Kidney epithelial cell (primary cell): ENCODE data around the gene PCBP3. TPM values are rescaled to one million over a fixed set of nuclear protein-coding genes. Genes with fewer than 3 reads are reported as not detected.

Source experiments
- DNase-seq: peaks from one replicate; pipeline ENCODE4 v3.0.0-alpha.2; 2010; ENCODE audit warnings: low read depth
- H3K27me3 ChIP-seq: 2 replicates; pipeline ENCODE4 v1.6.0; 2011; ENCODE audit warnings: low read length; ENCODE audit not compliant: control insufficient read depth, insufficient read depth
- H3K36me3 ChIP-seq: 2 replicates; pipeline ENCODE4 v1.5.1; 2011; ENCODE audit warnings: low read length; ENCODE audit not compliant: control insufficient read depth, insufficient read depth
- H3K4me3 ChIP-seq: 2 replicates; pipeline ENCODE4 v1.5.1; 2011; ENCODE audit warnings: low read depth, mild to moderate bottlenecking, control low read depth, low read length
- total RNA-seq: library from RNA; depleted of rRNA; stranded (reverse); fragments of >200 nt; gene quantifications from 2 replicates; pipeline ENCODE4 v1.2.3, GENCODE V29; 2015
- TF ChIP-seq, protein P1 (sequence below): IDR thresholded peaks from 2 replicates; pipeline ENCODE4 v1.5.1; 2011; ENCODE audit warnings: mild to moderate bottlenecking, moderate library complexity, low read length, control low read depth, inconsistent platforms; ENCODE audit not compliant: insufficient read depth, poor library complexity, severe bottlenecking

The PCBP3 gene
- total RNA-seq, 1 donor from 2014 or later: 1.3 TPM

DNA sequence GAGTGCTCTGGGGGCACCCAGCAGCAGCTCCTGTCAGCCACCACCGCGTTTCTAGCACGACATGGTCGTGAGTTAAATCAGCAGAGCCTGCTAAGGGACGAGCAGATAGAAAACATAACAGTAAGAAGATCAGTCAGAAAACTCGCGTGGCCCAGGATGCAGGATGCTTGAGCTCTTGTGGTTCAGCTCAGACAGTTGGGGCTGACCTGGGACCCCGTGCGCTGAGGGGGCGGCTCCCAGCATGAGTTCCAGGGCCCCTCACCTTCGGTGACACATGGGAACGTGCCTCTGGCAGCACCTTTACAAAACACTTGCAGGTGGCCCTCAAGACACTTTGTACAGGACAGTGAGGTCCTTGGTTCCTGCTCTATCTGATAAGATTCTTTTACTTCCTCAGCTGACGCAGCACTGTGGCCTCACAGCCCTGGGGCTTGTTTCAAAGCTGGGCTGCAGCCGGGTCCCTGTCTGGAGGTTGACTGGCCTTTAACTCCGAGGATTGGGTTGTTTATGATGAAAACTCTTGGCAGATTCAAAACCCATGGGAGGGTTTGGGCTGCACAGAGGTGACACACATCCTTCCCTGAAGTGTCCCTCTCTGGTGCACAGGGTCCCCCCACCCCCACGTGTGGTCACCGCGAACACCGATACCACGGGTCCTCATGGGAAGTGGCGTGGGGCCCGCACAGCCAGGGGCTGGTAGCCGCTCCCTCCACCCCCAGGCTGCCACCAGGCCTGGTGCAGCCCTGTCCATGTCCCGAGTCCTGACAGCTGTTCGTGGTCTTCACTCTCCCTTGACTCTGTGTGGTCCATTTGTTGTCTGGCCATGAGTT lies 272.7 kb downstream of the PCBP3 start:
- TF ChIP-seq, protein P1, sequence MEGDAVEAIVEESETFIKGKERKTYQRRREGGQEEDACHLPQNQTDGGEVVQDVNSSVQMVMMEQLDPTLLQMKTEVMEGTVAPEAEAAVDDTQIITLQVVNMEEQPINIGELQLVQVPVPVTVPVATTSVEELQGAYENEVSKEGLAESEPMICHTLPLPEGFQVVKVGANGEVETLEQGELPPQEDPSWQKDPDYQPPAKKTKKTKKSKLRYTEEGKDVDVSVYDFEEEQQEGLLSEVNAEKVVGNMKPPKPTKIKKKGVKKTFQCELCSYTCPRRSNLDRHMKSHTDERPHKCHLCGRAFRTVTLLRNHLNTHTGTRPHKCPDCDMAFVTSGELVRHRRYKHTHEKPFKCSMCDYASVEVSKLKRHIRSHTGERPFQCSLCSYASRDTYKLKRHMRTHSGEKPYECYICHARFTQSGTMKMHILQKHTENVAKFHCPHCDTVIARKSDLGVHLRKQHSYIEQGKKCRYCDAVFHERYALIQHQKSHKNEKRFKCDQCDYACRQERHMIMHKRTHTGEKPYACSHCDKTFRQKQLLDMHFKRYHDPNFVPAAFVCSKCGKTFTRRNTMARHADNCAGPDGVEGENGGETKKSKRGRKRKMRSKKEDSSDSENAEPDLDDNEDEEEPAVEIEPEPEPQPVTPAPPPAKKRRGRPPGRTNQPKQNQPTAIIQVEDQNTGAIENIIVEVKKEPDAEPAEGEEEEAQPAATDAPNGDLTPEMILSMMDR: no peak
- no peak overlapping the region for H3K4me3 ChIP-seq
- no peak for DNase-seq
- H3K27me3 ChIP-seq: peaks cover 14% of the 10 kb centered on the region
- no peaks in the 10 kb centered on the region for H3K36me3 ChIP-seq

DNA sequence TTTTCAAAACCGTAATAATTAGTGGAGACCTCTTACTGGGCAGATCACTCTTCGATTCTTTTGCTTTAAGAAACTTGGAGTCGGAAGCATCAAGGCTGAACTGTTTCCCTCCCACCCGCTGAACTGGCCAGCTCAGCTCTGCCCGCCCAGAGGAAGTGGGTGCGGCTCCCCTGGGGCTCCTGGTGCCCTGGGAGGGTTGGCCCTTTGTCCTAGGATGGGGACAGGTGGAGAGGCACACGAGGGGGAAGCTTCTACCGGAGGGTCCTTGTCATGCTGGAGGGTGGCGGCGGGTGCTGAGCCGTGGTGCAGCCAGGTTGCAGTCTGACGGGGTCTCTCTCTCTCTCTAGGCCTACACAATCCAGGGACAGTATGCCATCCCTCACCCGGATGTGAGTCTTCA lies 273.7 kb downstream of the PCBP3 start:
- no peaks in the 10 kb centered on the region for H3K36me3 ChIP-seq
- TF ChIP-seq, protein P1: no peak

DNA sequence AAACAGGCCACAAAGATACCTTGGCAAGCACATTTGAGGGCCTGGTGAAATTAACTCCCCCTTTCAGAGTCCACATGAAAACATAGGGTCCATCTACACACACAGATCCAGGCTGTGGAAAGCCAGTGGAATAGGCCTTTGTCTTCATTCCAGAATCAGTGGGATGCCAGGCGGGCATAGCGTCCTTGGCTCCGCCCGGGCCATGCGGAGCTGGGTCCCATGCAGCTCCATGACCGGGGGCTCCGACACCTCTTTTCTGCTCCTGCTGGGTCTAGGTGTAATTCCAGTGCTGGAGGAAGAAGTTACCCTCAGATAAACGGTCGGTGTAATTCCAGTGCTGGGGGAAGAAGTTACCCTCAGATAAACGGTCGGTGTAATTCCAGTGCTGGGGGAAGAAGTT lies 274.5 kb downstream of the PCBP3 start:
- Histone ChIP-seq H3K27me3 (peaks cover 17% of the 10 kb centered on the region), H3K4me3 (no peak overlapping the region), H3K36me3 (no peaks in the 10 kb centered on the region)
- TF ChIP-seq, protein P1: no peak
- DNase-seq: no peak

More for the DNA sequence above, 273.7 kb downstream of the PCBP3 start:
- H3K4me3 ChIP-seq: no peak overlapping the region
- no peak for DNase-seq
- peaks cover 15% of the 10 kb centered on the region for H3K27me3 ChIP-seq

DNA sequence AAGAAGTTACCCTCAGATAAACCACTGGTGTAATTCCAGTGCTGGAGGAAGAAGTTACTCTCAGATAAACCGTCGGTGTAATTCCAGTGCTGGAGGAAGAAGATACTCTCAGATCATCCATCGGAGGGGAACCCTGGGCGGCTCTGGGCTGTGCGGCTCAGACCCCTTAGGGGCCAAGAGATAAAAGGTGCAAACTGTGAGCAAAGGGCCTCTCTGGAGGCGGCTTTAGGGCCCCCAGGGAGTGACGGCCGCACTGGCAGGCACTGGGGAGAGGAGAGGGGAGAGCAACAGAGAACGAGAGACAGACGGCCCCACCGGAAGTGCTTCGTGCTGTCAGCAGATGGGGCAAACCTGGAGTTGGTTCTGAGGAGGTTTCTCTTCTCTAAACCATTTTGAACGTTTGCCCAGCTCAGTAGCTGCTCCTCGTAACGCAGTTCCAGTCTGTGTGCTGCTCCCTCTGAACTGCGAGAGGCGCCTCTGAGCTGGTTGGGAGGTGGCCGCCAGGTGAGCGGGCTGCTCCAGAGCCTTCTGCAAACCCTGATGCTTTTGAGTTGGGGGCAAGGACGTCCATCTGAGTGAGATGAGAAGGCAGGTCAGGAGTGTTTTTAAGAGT lies 275.4 kb downstream of the PCBP3 start:
- Histone ChIP-seq H3K27me3 (peaks cover 14% of the 10 kb centered on the region), H3K4me3 (no peak overlapping the region), H3K36me3 (no peaks in the 10 kb centered on the region)
- TF ChIP-seq, protein P1: no peak
- DNase-seq: no peak

DNA sequence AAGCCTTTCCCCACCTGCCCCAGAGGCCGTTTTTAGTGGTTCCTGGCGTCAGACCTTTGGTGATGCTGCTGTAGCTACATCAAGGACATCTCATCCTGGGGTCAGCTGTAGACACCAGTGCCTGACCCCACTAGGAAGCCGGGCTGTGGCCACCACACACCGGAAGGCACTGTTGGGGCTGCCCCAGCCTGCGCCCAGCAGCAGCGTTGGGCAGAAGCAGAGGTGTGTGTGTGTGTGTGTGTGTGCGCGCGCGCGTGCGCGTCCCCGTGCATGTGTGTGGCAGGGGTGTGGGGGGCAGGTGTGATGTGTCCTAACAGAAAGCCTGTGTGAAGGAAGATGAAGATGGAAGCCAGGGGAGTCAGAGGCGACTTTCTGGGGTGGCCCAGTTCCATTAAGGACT lies 276.1 kb downstream of the PCBP3 start:
- TF ChIP-seq, protein P1: no peak
- Histone ChIP-seq H3K36me3 (no peaks in the 10 kb centered on the region), H3K4me3 (no peak overlapping the region), H3K27me3 (peaks cover 10% of the 10 kb centered on the region)
- no peak for DNase-seq
